ENCODE measurements around the gene JDP2.

The JDP2 gene

GRCh38 chr14:75457648-75458165 is 29.9 kb downstream of the JDP2 start:
- DNase-seq (ENCODE audit: low read depth) = no peak
- H3K4me3 ChIP-seq (ENCODE audit: control insufficient read depth, low read depth, low read length) = no peak overlapping the region
- TF ChIP-seq CTCF (conservative IDR thresholded peaks at IDR 0.05; ENCODE audit: control insufficient read depth, insufficient read depth, low read depth, low read length) = no peak

DNA sequence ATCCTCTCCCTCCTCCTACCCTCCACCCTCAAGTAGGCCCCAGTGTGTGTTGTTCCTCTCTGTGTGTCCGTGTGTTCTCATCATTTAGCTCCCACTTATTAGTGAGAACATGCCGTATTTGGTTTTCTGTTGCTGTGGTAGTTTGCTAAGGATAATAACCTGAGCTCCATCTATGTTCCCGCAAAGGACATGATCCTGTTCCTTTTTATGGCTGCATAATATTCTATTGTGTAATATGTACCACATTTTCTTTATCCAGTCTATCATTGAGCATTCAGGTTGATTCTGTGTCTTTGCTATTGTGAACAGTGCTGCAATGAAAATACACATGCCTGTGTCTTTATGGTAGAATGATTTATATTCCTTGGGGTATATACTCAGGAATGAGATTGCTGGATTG is 30.5 kb downstream of the JDP2 start:
- no peak for TF ChIP-seq CTCF (conservative IDR thresholded peaks at IDR 0.05; ENCODE audit: control insufficient read depth, insufficient read depth, low read depth, low read length)
- H3K4me3 ChIP-seq (ENCODE audit: control insufficient read depth, low read depth, low read length) = no peak overlapping the region
- DNase-seq (ENCODE audit: low read depth) = no peak

- no peak for TF ChIP-seq CTCF (conservative IDR thresholded peaks at IDR 0.05; ENCODE audit: control insufficient read depth, insufficient read depth, low read depth, low read length)
- no peak overlapping the region for H3K4me3 ChIP-seq (ENCODE audit: control insufficient read depth, low read depth, low read length)
- DNase-seq (ENCODE audit: low read depth) = no peak
Observed at GRCh38 chr14:75459099-75459741, 31.4 kb downstream of the JDP2 start.

GRCh38 chr14:75459791-75460190 is 32.0 kb downstream of the JDP2 start:
- H3K4me3 ChIP-seq (ENCODE audit: control insufficient read depth, low read depth, low read length) = no peak overlapping the region
- no peak for DNase-seq (ENCODE audit: low read depth)
- TF ChIP-seq CTCF (conservative IDR thresholded peaks at IDR 0.05; ENCODE audit: control insufficient read depth, insufficient read depth, low read depth, low read length) = no peak

GRCh38 chr14:75460394-75460793 is 32.6 kb downstream of the JDP2 start:
- H3K4me3 ChIP-seq (ENCODE audit: control insufficient read depth, low read depth, low read length) = no peak overlapping the region
- DNase-seq (ENCODE audit: low read depth) = no peak
- TF ChIP-seq CTCF (conservative IDR thresholded peaks at IDR 0.05; ENCODE audit: control insufficient read depth, insufficient read depth, low read depth, low read length) = no peak

DNA sequence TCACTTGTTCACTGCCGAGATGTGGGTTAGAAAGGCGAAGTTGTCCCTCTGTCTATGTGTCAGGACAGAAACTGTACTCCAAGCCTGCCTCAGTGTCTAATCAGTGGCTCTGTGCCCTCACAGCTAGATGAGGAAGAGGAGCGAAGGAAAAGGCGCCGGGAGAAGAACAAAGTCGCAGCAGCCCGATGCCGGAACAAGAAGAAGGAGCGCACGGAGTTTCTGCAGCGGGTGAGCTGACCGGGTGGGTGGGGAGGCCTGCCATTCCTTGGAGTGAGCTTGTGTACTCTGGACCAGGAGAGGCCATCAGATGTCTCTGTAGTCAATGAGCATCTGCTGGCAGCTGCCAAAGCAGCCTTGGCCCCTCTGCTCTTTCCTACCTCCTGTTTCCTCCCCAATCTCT is 33.5 kb downstream of the JDP2 start:
- DNase-seq (ENCODE audit: low read depth) = no peak
- no peak for TF ChIP-seq CTCF (conservative IDR thresholded peaks at IDR 0.05; ENCODE audit: control insufficient read depth, insufficient read depth, low read depth, low read length)

More for the DNA sequence above, 33.5 kb downstream of the JDP2 start:
- H3K4me3 ChIP-seq (ENCODE audit: control insufficient read depth, low read depth, low read length) = no peak overlapping the region

Data from fibroblast of mammary gland (primary cell).